B cell (primary cell): ENCODE results near the gene FKBP8. TPM values are rescaled to one million over a fixed set of nuclear protein-coding genes. Genes with fewer than 3 reads are reported as not detected.

ENCODE experiments used
- ATAC-seq: fragments of 200-7000 bp; cut with Tn5 transposase; one replicate; pipeline ENCODE4 v1.10.0; 2021; ENCODE audit warnings: low read depth, mild to moderate bottlenecking, moderate number of reproducible peaks, moderate library complexity
- CTCF ChIA-PET: fragments of 350-600 bp; sonication (Branson Sonifier 250); formaldehyde crosslinking; loops from one replicate; lab custom pipeline; 2021; ENCODE audit warnings: antibody characterized with exemption, inconsistent platforms; lab: Charles Lee
- POLR2A ChIA-PET: fragments of 350-600 bp; sonication (Branson Sonifier 250); formaldehyde crosslinking; loops from one replicate; lab custom pipeline; 2021; ENCODE audit warnings: antibody characterized with exemption; lab: Charles Lee
- DNase-seq: peaks from one replicate; pipeline ENCODE4 v3.0.0; 2013
- H2AFZ ChIP-seq: 2 replicates; pipeline ENCODE4 v1.6.1; 2012; ENCODE audit warnings: mild to moderate bottlenecking, low read depth, low read length; ENCODE audit not compliant: insufficient read depth, poor library complexity, severe bottlenecking
- H3K27ac ChIP-seq, 2 donors: 1 replicate in 1 of 2; 2 replicates in 1 of 2; pipeline ENCODE4 v1.5.1; 2012 to 2013; ENCODE audit warnings: low read length in 2 of 2, mild to moderate bottlenecking in 2 of 2, moderate library complexity in 1 of 2
- H3K27me3 ChIP-seq, 4 experiments: fragments of 200-600 bp in 1 of 4; sonication (generic) in 1 of 4; replicated peaks in 1 of 4; 1 replicate in 2 of 4; 2 replicates in 2 of 4; pipeline versions ENCODE4 v1.6.1 to v1.7.0; 2013 to 2016; ENCODE audit warnings: low read length in 3 of 4, mild to moderate bottlenecking in 2 of 4, mixed read lengths in 1 of 4, moderate library complexity in 1 of 4; ENCODE audit not compliant: insufficient read depth in 4 of 4, control insufficient read depth in 3 of 4; ENCODE audit errors: control extremely low read depth in 1 of 4
- H3K36me3 ChIP-seq, 2 experiments: replicated peaks in 1 of 2; 1 replicate in 1 of 2; 2 replicates in 1 of 2; pipeline versions ENCODE4 v1.6.1 to v1.7.1; 2013; ENCODE audit warnings: low read length in 1 of 2; ENCODE audit not compliant: insufficient read depth in 2 of 2, control insufficient read depth in 1 of 2; ENCODE audit errors: control extremely low read depth in 1 of 2, extremely low read depth in 1 of 2
- H3K4me1 ChIP-seq, 2 donors: fragments of 200-600 bp in 1 of 2; sonication (generic) in 1 of 2; 1 replicate in 1 of 2; 2 replicates in 1 of 2; pipeline versions ENCODE4 v1.5.1 to v1.6.1; 2013 to 2017; ENCODE audit warnings: low read length in 2 of 2; ENCODE audit not compliant: control insufficient read depth in 2 of 2, insufficient read depth in 2 of 2
- H3K4me2 ChIP-seq: replicated peaks from 2 replicates; pipeline ENCODE3; 2012; ENCODE audit warnings: mild to moderate bottlenecking, low read depth, low read length; ENCODE audit not compliant: poor library complexity, severe bottlenecking
- H3K4me3 ChIP-seq, 5 experiments: fragments of 200-600 bp in 1 of 5; sonication (generic) in 1 of 5; 1 replicate in 3 of 5; 2 replicates in 2 of 5; pipeline versions ENCODE4 v1.5.1 to v1.7.0; 2011 to 2016; ENCODE audit warnings: low read length in 4 of 5, mild to moderate bottlenecking in 4 of 5, low read depth in 2 of 5, control low read depth in 1 of 5, moderate library complexity in 1 of 5; ENCODE audit not compliant: insufficient read depth in 1 of 5; ENCODE audit errors: control extremely low read depth in 1 of 5, extremely low read depth in 1 of 5
- H3K79me2 ChIP-seq: fragments of 200-600 bp; sonication (generic); one replicate; pipeline ENCODE4 v1.6.0; 2016; ENCODE audit warnings: low read length; ENCODE audit not compliant: control insufficient read depth, insufficient read depth
- H3K9ac ChIP-seq: fragments of 200-600 bp; sonication (generic); 2 replicates; pipeline ENCODE4 v1.6.1; 2017; ENCODE audit warnings: mild to moderate bottlenecking, low read length, moderate library complexity
- H3K9me3 ChIP-seq, 3 donors: one replicate each; pipeline versions ENCODE4 v1.6.1 to v1.7.1; 2013; ENCODE audit warnings: low read length in 2 of 3; ENCODE audit not compliant: control insufficient read depth in 2 of 3, insufficient read depth in 1 of 3; ENCODE audit errors: control extremely low read depth in 1 of 3
- H4K20me1 ChIP-seq: 2 replicates; pipeline ENCODE4 v1.6.0; 2012; ENCODE audit warnings: mild to moderate bottlenecking, low read length; ENCODE audit not compliant: insufficient read depth, control insufficient read depth, poor library complexity, severe bottlenecking
- H3K27ac Mint-ChIP-seq: one replicate; pipeline ENCODE4 v1.8.0; 2021; ENCODE audit warnings: mixed read lengths
- H3K27me3 Mint-ChIP-seq: one replicate; pipeline ENCODE4 v1.8.0; 2021; ENCODE audit warnings: mixed read lengths
- H3K4me1 Mint-ChIP-seq: one replicate; pipeline ENCODE4 v1.8.0; 2021; ENCODE audit warnings: mixed read lengths
- H3K4me3 Mint-ChIP-seq: one replicate; pipeline ENCODE4 v1.8.0; 2021; ENCODE audit warnings: mixed read lengths
- H3K9me3 Mint-ChIP-seq: one replicate; pipeline ENCODE4 v1.8.0; 2022; ENCODE audit warnings: mixed read lengths; ENCODE audit not compliant: insufficient read depth
- CTCF ChIP-seq: fragments of 200-600 bp; IDR thresholded peaks from one replicate; pipeline ENCODE4 v1.8.0; 2022; ENCODE audit warnings: antibody characterized with exemption, mild to moderate bottlenecking
- EZH2 ChIP-seq: IDR thresholded peaks from 2 replicates; pipeline ENCODE4 v1.6.1; 2012; ENCODE audit warnings: borderline replicate concordance, low read depth, mild to moderate bottlenecking, moderate library complexity, low read length; ENCODE audit not compliant: insufficient read depth, poor library complexity, severe bottlenecking
- WGBS: methylation state at CpG from one replicate; pipeline ENCODE4 v1.1.5; 2013; ENCODE audit warnings: missing lambda C conversion rate; ENCODE audit not compliant: insufficient coverage; 5-methylcytosine and 5-hydroxymethylcytosine counted together
- intact Hi-C: fragments of 100-400 bp; cut with micrococcal nuclease; formaldehyde crosslinking; loops from one replicate; pipeline ENCODE4 v1.10.0; 2022
- polyA plus RNA-seq: library from polyadenylated mRNA; depleted of rRNA; stranded (reverse); fragments of >200 nt; gene quantifications from 2 replicates; pipeline ENCODE4 v1.2.3, GENCODE V29; 2012
- total RNA-seq, 2 donors: library from RNA; stranded (reverse); fragments of 120-200 nt in 1 of 2; gene quantifications; 1 replicate in 1 of 2; 2 replicates in 1 of 2; pipeline versions ENCODE4 v1.2.3 to v1.2.4, GENCODE V29; 2013 to 2022

FKBP8 gene
- total and polyA plus RNA-seq, 2 donors (not counting 1 experiment from before 2014, with no cell fraction given) = 148 to 163 TPM

- WGBS = 95% methylated on average over 6 of the region's 8 CpGs
- Histone ChIP-seq H3K27me3 (no peaks in the 10 kb centered on the region), H3K27ac (no peak overlapping the region), H3K4me1 (peaks cover 23 to 74% of the 10 kb centered on the region in 2 donors), H3K9me3 (no peaks in the 10 kb centered on the region), H2AFZ (no peak overlapping the region), H3K4me2 (no peak overlapping the region), H3K9ac (no peak overlapping the region), H3K36me3 (peaks cover 0 to 3% of the 10 kb centered on the region in 2 experiments), H3K79me2 (peaks cover 100% of the 10 kb centered on the region), H4K20me1 (peaks cover 100% of the 10 kb centered on the region), H3K4me3 (no peak overlapping the region)
- ChIA-PET POLR2A (interaction anchor here (0.7 kb wide), 1 partner anchor 804 kb away, joined by 5 read pairs; no protein-coding TSS in a partner anchor), CTCF (no interaction called here)
- intact Hi-C loops = no loop called here
- Mint-ChIP-seq H3K27ac (no peak overlapping the region), H3K27me3 (no peaks in the 10 kb centered on the region), H3K4me1 (peaks cover 85% of the 10 kb centered on the region), H3K4me3 (no peak overlapping the region), H3K9me3 (no peaks in the 10 kb centered on the region)
- DNase-seq = no peak
- no peak for TF ChIP-seq CTCF
- TF ChIP-seq EZH2 = no peak
- no peak for ATAC-seq
Observed at GRCh38 chr19:18504886-18505610, 38.3 kb downstream of the FKBP8 start.
